Activated CD8-positive, alpha-beta T cell treated with anti-CD3 and anti-CD28 coated beads for 36 hours (primary cell): ENCODE results near the gene SOCS6. TPM values are rescaled to one million over a fixed set of nuclear protein-coding genes. Genes with fewer than 3 reads are reported as not detected.

Source experiments
- ATAC-seq: fragments of 200-7000 bp; cut with Tn5 transposase; one replicate; pipeline ENCODE4 v1.10.0; 2021; ENCODE audit warnings: mild to moderate bottlenecking, moderate library complexity
- CTCF ChIA-PET: fragments of 350-600 bp; sonication (Branson Sonifier 250); formaldehyde crosslinking; loops from one replicate; lab custom pipeline; 2021; ENCODE audit warnings: antibody characterized with exemption; lab: Charles Lee
- POLR2A ChIA-PET: fragments of 350-600 bp; sonication (Branson Sonifier 250); formaldehyde crosslinking; loops from one replicate; lab custom pipeline; 2021; ENCODE audit warnings: antibody characterized with exemption; lab: Charles Lee
- DNase-seq: peaks from one replicate; pipeline ENCODE4 v3.0.0-alpha.2; 2020
- H3K27ac Mint-ChIP-seq: one replicate; pipeline ENCODE4 v1.8.0; 2021; ENCODE audit warnings: mild to moderate bottlenecking, mixed read lengths
- H3K27me3 Mint-ChIP-seq: one replicate; pipeline ENCODE4 v1.8.0; 2021; ENCODE audit warnings: mixed read lengths
- H3K36me3 Mint-ChIP-seq: one replicate; pipeline ENCODE4 v1.8.0; 2021; ENCODE audit warnings: low read depth, mixed read lengths
- H3K4me1 Mint-ChIP-seq: one replicate; pipeline ENCODE4 v1.8.0; 2021; ENCODE audit warnings: low read depth, mixed read lengths
- H3K4me3 Mint-ChIP-seq: one replicate; pipeline ENCODE4 v1.8.0; 2021; ENCODE audit warnings: mild to moderate bottlenecking, moderate library complexity, mixed read lengths
- H3K9me3 Mint-ChIP-seq: one replicate; pipeline ENCODE4 v1.8.0; 2021; ENCODE audit warnings: mixed read lengths
- intact Hi-C: fragments of 100-400 bp; cut with micrococcal nuclease; formaldehyde crosslinking; loops from one replicate; pipeline ENCODE4 v1.10.0; 2022
- total RNA-seq, 2 experiments: library from RNA; stranded (reverse); gene quantifications; one replicate each; pipeline ENCODE4 v1.2.3, GENCODE V29; 2021
- TF ChIP-seq, protein P1 (sequence below): fragments of 200-600 bp; IDR thresholded peaks from one replicate; pipeline ENCODE4 v1.8.0; 2022; ENCODE audit warnings: antibody characterized with exemption, mild to moderate bottlenecking

The SOCS6 gene
- total RNA-seq, 2 experiments from 2014 or later = 0.47 to 0.60 TPM

DNA sequence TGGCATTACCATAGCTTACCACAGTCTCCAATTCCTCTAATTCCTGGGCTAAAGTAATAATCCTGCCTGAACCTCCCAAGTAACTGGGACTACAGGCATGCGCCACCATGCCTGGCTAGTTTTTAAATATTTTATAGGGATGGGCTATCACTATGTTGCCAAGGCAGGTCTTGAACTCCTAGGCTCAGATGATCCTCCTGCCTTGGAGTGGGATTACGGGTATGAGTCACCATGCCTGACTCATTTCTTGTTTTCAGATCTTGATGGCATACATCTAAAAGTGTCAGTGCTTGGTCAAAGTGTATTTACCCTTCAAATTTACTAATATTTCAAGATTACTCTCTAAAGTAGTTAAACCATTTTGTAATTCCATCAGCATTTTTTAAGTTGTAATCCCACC is 9.4 kb upstream of the SOCS6 start:
- Mint-ChIP-seq H3K27me3 (peaks cover 10% of the 10 kb centered on the region), H3K9me3 (peaks cover 8% of the 10 kb centered on the region), H3K36me3 (no peaks in the 10 kb centered on the region), H3K27ac (no peak overlapping the region), H3K4me3 (no peak overlapping the region), H3K4me1 (no peaks in the 10 kb centered on the region)
- DNase-seq (no peak), ATAC-seq (no peak)
- POLR2A ChIA-PET = no interaction called here
- intact Hi-C loops = no loop called here
- TF ChIP-seq, protein P1, sequence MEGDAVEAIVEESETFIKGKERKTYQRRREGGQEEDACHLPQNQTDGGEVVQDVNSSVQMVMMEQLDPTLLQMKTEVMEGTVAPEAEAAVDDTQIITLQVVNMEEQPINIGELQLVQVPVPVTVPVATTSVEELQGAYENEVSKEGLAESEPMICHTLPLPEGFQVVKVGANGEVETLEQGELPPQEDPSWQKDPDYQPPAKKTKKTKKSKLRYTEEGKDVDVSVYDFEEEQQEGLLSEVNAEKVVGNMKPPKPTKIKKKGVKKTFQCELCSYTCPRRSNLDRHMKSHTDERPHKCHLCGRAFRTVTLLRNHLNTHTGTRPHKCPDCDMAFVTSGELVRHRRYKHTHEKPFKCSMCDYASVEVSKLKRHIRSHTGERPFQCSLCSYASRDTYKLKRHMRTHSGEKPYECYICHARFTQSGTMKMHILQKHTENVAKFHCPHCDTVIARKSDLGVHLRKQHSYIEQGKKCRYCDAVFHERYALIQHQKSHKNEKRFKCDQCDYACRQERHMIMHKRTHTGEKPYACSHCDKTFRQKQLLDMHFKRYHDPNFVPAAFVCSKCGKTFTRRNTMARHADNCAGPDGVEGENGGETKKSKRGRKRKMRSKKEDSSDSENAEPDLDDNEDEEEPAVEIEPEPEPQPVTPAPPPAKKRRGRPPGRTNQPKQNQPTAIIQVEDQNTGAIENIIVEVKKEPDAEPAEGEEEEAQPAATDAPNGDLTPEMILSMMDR = no peak
- CTCF ChIA-PET = no interaction called here

DNA sequence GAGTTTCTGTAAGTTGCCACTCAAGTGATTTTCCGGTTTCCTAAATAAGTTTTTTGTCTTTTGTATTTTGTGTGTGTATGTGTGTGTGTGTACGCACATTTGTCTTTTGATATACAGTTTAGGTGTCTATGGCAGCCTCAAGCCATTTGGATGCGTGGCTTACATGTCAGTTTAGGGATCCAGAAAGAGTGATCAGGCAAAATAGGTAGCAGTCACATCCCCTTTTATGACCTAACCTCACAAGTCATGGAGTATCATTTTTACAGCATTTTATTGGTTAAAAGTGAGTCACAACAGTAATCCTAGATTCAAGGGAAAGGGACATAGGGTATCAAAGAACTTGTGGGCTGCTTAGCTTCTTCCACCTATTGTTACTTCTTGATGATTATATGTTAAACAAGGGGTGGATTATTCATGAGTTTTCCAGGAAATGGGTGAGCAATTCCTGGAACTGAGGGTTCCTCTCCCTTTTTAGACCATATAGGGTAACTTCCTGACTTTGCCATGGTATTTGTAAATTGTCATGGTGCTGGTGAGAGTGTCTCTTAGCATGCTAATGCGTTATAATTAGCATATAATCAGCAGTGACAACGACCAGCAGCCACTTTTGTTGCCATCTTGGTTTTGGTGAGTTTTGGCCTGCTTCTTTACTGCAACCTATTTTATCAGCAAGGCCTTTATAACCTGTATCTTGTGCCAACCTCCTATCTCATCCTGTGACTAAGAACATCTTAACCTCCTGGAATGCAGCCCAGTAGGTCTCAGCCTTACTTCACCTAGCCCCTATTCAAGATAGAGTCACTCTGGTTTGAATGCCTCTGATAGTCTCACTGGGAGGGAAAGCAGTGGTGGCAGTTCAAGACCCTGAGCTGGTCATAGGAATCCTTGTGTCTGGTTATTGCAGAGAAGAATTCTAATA is 8.6 kb upstream of the SOCS6 start:
- H3K27ac Mint-ChIP-seq = no peak overlapping the region
- TF ChIP-seq, protein P1 = no peak
- peaks cover 9% of the 10 kb centered on the region for H3K27me3 Mint-ChIP-seq
- ATAC-seq (no peak), DNase-seq (no peak)
- H3K36me3 Mint-ChIP-seq = no peaks in the 10 kb centered on the region
- peaks cover 8% of the 10 kb centered on the region for H3K9me3 Mint-ChIP-seq
- no peak overlapping the region for H3K4me3 Mint-ChIP-seq
- intact Hi-C loops = no loop called here
- POLR2A ChIA-PET = no interaction called here
- no peaks in the 10 kb centered on the region for H3K4me1 Mint-ChIP-seq
- CTCF ChIA-PET = no interaction called here

GRCh38 chr18:70284976-70285620 is 3.7 kb upstream of the SOCS6 start:
- ATAC-seq = no peak
- Mint-ChIP-seq H3K27me3 (peaks cover 17% of the 10 kb centered on the region), H3K27ac (no peak overlapping the region), H3K36me3 (no peaks in the 10 kb centered on the region), H3K9me3 (peaks cover 6% of the 10 kb centered on the region), H3K4me3 (no peak overlapping the region), H3K4me1 (peaks cover 5% of the 10 kb centered on the region)
- no peak for DNase-seq
- CTCF ChIA-PET = no interaction called here
- TF ChIP-seq, protein P1 = no peak
- intact Hi-C loops = no loop called here
- POLR2A ChIA-PET = no interaction called here

- Mint-ChIP-seq H3K9me3 (no peaks in the 10 kb centered on the region), H3K27me3 (peaks cover 36% of the 10 kb centered on the region), H3K4me1 (peaks cover 5% of the 10 kb centered on the region), H3K36me3 (no peaks in the 10 kb centered on the region), H3K27ac (no peak overlapping the region), H3K4me3 (peak overlapping the region; percentile 44)
- ChIA-PET CTCF (no interaction called here), POLR2A (no interaction called here)
- TF ChIP-seq, protein P1 = no peak
- intact Hi-C loops = no loop called here
- ATAC-seq = no peak
- DNase-seq = no peak
Measured at GRCh38 chr18:70287731-70288130, 1.1 kb upstream of the SOCS6 start.
